NCI-H2171 (cell line): Measurements from ENCODE around the gene CCNJL.

Experiments
- DNase-seq: peaks from one replicate; lab custom pipeline; 2025; lab: John Stamatoyannopoulos, UW

Gene CCNJL

GRCh38 chr5:160330212-160330611, 17.8 kb upstream of the CCNJL start:
- no peak for DNase-seq

GRCh38 chr5:160327818-160328217, 15.5 kb upstream of the CCNJL start:
- DNase-seq: no peak

GRCh38 chr5:160326981-160327380, 14.6 kb upstream of the CCNJL start:
- DNase-seq: no peak

- no peak for DNase-seq
Measured at GRCh38 chr5:160325716-160326115, 13.4 kb upstream of the CCNJL start.

- DNase-seq: no peak
Measured at GRCh38 chr5:160324886-160325285, 12.5 kb upstream of the CCNJL start.

GRCh38 chr5:160318409-160318808, 6.0 kb upstream of the CCNJL start:
- DNase-seq: no peak

GRCh38 chr5:160317434-160317833, 5.1 kb upstream of the CCNJL start:
- no peak for DNase-seq

- no peak for DNase-seq
Measured at GRCh38 chr5:160315968-160316367, 3.6 kb upstream of the CCNJL start.

GRCh38 chr5:160312960-160313727, 780 bp upstream of the CCNJL start:
- DNase-seq: no peak

GRCh38 chr5:160311491-160312133, 752 bp downstream of the CCNJL start:
- no peak for DNase-seq

- DNase-seq: no peak
Measured at GRCh38 chr5:160310552-160311295, 1.6 kb downstream of the CCNJL start.

- DNase-seq: no peak
Measured at GRCh38 chr5:160310140-160310539, 2.2 kb downstream of the CCNJL start.

GRCh38 chr5:160306696-160307095, 5.7 kb downstream of the CCNJL start:
- no peak for DNase-seq

GRCh38 chr5:160305319-160305718, 7.0 kb downstream of the CCNJL start:
- no peak for DNase-seq

GRCh38 chr5:160303690-160304089, 8.7 kb downstream of the CCNJL start:
- DNase-seq: no peak

GRCh38 chr5:160298189-160298588, 14.2 kb downstream of the CCNJL start:
- no peak for DNase-seq

- DNase-seq: no peak
Measured at GRCh38 chr5:160297776-160298175, 14.6 kb downstream of the CCNJL start.

GRCh38 chr5:160297004-160297403, 15.4 kb downstream of the CCNJL start:
- no peak for DNase-seq

- no peak for DNase-seq
Measured at GRCh38 chr5:160296496-160296895, 15.9 kb downstream of the CCNJL start.

- no peak for DNase-seq
Measured at GRCh38 chr5:160293901-160294561, 18.3 kb downstream of the CCNJL start.

- DNase-seq: no peak
Measured at GRCh38 chr5:160293386-160293785, 19.0 kb downstream of the CCNJL start.

- DNase-seq: no peak
Measured at GRCh38 chr5:160291467-160291866, 20.9 kb downstream of the CCNJL start.
